Measurements from ENCODE around the gene STARD9.
"Not testable (repeated sequence)": the region's sequence is repeated elsewhere in the genome, so short reads cannot be mapped to it uniquely, and the experiment has no call there.

The STARD9 gene

GRCh38 chr15:42591238-42591934 is 16.0 kb downstream of the STARD9 start:
- DNase-seq (ENCODE audit: extremely low read depth, low read depth): no peak
- peak; percentile 25 for TF ChIP-seq CTCF (IDR thresholded peaks at IDR 0.05; ENCODE audit: low read depth, low read length, missing control alignments)
- no peak overlapping the region for H3K4me3 ChIP-seq (replicated peaks; ENCODE audit: low read depth, low read length)

GRCh38 chr15:42592716-42593115 is 17.3 kb downstream of the STARD9 start:
- DNase-seq (ENCODE audit: extremely low read depth, low read depth): no peak
- no peak overlapping the region for H3K4me3 ChIP-seq (replicated peaks; ENCODE audit: low read depth, low read length)
- no peak for TF ChIP-seq CTCF (IDR thresholded peaks at IDR 0.05; ENCODE audit: low read depth, low read length, missing control alignments)

GRCh38 chr15:42593143-42593542 is 17.7 kb downstream of the STARD9 start:
- no peak overlapping the region for H3K4me3 ChIP-seq (replicated peaks; ENCODE audit: low read depth, low read length)
- no peak for TF ChIP-seq CTCF (IDR thresholded peaks at IDR 0.05; ENCODE audit: low read depth, low read length, missing control alignments)
- no peak for DNase-seq (ENCODE audit: extremely low read depth, low read depth)

GRCh38 chr15:42594095-42594494 is 18.7 kb downstream of the STARD9 start:
- no peak for TF ChIP-seq CTCF (IDR thresholded peaks at IDR 0.05; ENCODE audit: low read depth, low read length, missing control alignments)
- no peak overlapping the region for H3K4me3 ChIP-seq (replicated peaks; ENCODE audit: low read depth, low read length)
- no peak for DNase-seq (ENCODE audit: extremely low read depth, low read depth)

GRCh38 chr15:42595626-42596240 is 20.3 kb downstream of the STARD9 start:
- DNase-seq (ENCODE audit: extremely low read depth, low read depth): no peak
- no peak overlapping the region for H3K4me3 ChIP-seq (replicated peaks; ENCODE audit: low read depth, low read length)
- no peak for TF ChIP-seq CTCF (IDR thresholded peaks at IDR 0.05; ENCODE audit: low read depth, low read length, missing control alignments)

- not testable (repeated sequence) for H3K4me3 ChIP-seq (replicated peaks; ENCODE audit: low read depth, low read length); DNase-seq (ENCODE audit: extremely low read depth, low read depth)
Measured at GRCh38 chr15:42601316-42601715, 25.9 kb downstream of the STARD9 start.

GRCh38 chr15:42602501-42602900 is 27.1 kb downstream of the STARD9 start:
- TF ChIP-seq CTCF (IDR thresholded peaks at IDR 0.05; ENCODE audit: low read depth, low read length, missing control alignments): no peak
- no peak overlapping the region for H3K4me3 ChIP-seq (replicated peaks; ENCODE audit: low read depth, low read length)
- DNase-seq (ENCODE audit: extremely low read depth, low read depth): no peak
